Osteoblast (primary cell): ENCODE results near the gene HSPA5. TPM values are rescaled to one million over a fixed set of nuclear protein-coding genes. Genes with fewer than 3 reads are reported as not detected.
"Not testable (repeated sequence)": the region's sequence is repeated elsewhere in the genome, so short reads cannot be mapped to it uniquely, and the experiment has no call there.

Source experiments
- DNase-seq: peaks from one replicate; pipeline ENCODE4 v3.0.0; 2011; ENCODE audit warnings: low spot score, mixed read lengths; ENCODE audit not compliant: insufficient read length; ENCODE audit errors: missing footprints
- H2AFZ ChIP-seq: 2 replicates; pipeline ENCODE4 v1.6.0; 2011; ENCODE audit warnings: mild to moderate bottlenecking, low read length
- H3K27ac ChIP-seq: 2 replicates; pipeline ENCODE4 v1.5.1; 2011; ENCODE audit warnings: mild to moderate bottlenecking, low read depth, low read length, moderate library complexity
- H3K27me3 ChIP-seq: 2 replicates; pipeline ENCODE4 v1.6.0; 2012; ENCODE audit warnings: mild to moderate bottlenecking, control low read depth, inconsistent platforms, low read length, moderate library complexity; ENCODE audit not compliant: insufficient read depth
- H3K36me3 ChIP-seq: 2 replicates; pipeline ENCODE4 v1.5.1; 2011; ENCODE audit warnings: mild to moderate bottlenecking, low read length, control low read depth, moderate library complexity; ENCODE audit not compliant: insufficient read depth
- H3K4me1 ChIP-seq: 2 replicates; pipeline ENCODE4 v1.5.1; 2011; ENCODE audit warnings: mild to moderate bottlenecking, low read length, control low read depth, moderate library complexity; ENCODE audit not compliant: insufficient read depth
- H3K4me2 ChIP-seq: 2 replicates; pipeline ENCODE4 v1.6.0; 2011; ENCODE audit warnings: mild to moderate bottlenecking, low read length; ENCODE audit not compliant: insufficient read depth
- H3K4me3 ChIP-seq: fragments of 200-600 bp; sonication (generic); 3 replicates; pipeline ENCODE4 v1.5.1; 2012; ENCODE audit warnings: mild to moderate bottlenecking, low read length, inconsistent platforms; ENCODE audit not compliant: insufficient read depth
- H3K79me2 ChIP-seq: 2 replicates; pipeline ENCODE4 v1.6.0; 2012; ENCODE audit warnings: mild to moderate bottlenecking, low read length, control low read depth, inconsistent platforms; ENCODE audit not compliant: insufficient read depth
- H3K9me3 ChIP-seq: 2 replicates; pipeline ENCODE4 v1.5.1; 2011; ENCODE audit warnings: low read depth, low read length, control low read depth
- H4K20me1 ChIP-seq: 2 replicates; pipeline ENCODE4 v1.6.0; 2012; ENCODE audit warnings: mild to moderate bottlenecking, low read length, control low read depth; ENCODE audit not compliant: insufficient read depth
- CTCF ChIP-seq: IDR thresholded peaks from 2 replicates; pipeline ENCODE4 v1.5.1; 2011; ENCODE audit warnings: mild to moderate bottlenecking, low read depth, low read length, moderate library complexity; ENCODE audit errors: extremely low read depth
- total RNA-seq: library from RNA; depleted of rRNA; stranded (reverse); fragments of >200 nt; gene quantifications from 2 replicates; pipeline ENCODE4 v1.2.3, GENCODE V29; 2012

The HSPA5 gene
- total RNA-seq, 1 donor: 121 TPM

DNA sequence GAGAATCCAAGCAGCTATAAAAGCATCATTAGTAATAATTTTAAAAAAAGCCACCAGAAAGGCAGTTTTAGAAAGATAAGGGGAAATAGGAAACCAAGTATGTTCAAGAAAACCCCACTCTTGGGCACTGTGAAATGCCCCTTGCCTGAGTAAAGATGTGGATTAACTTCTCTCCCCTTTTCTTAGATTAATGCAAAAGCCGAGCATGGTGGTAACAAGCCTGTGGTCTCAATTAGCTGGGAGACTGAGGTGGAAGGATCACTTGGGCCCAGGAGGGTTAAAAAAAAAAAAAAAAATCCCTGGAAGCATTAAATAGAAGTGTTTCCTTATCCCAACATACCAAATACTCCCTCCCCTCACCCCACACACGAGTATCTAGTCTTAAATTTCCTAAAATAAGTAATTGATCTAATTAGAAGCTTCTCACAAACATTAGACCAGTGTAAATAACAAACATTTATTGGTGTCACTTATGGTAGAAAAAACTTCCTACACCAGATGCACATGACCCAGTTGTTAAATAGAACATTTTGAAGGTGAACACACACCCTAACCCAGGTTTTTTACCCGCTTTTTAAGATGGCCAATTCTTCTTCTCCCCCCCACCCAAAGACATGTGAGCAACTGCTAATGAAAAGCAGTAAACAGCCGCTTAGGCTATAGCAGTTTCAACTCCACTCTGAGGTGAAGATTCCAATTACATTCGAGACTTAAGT is 5.2 kb downstream of the HSPA5 start:
- DNase-seq: no peak
- Histone ChIP-seq H3K4me3 (peak overlapping the region; percentile 45), H3K9me3 (no peaks in the 10 kb centered on the region), H3K79me2 (peaks cover 57% of the 10 kb centered on the region), H3K4me1 (peaks cover 49% of the 10 kb centered on the region), H3K27ac (peak overlapping the region; percentile 40), H2AFZ (no peak overlapping the region), H4K20me1 (peaks cover 62% of the 10 kb centered on the region), H3K36me3 (peaks cover 66% of the 10 kb centered on the region), H3K4me2 (peak overlapping the region; percentile 79), H3K27me3 (no peaks in the 10 kb centered on the region)
- TF ChIP-seq CTCF: no peak

DNA sequence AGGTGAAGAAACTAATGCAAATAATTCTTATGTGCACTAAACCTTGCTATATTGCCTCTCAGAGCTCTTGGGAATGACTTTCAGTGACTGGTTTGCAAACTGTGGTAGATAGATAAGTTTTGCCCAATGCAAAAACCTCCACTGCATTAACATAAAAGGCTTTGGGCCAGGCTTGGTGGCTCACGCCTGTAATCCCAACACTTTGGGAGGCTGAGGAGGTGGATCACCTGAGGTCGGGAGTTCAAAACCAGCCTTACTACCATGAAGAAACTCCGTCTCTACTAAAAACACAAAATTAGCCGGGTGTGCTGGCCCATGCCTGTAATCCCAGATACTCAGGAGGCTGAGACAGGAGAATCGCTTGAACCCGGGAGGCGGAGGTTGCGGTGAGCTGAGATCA is 7.0 kb downstream of the HSPA5 start:
- peak overlapping the region; percentile 1 for H3K4me2 ChIP-seq
- not testable (repeated sequence) for H3K4me3 ChIP-seq, H2AFZ ChIP-seq, H3K9me3 ChIP-seq, H3K27me3 ChIP-seq, DNase-seq
- peaks cover 62% of the 10 kb centered on the region for H3K36me3 ChIP-seq
- H3K27ac ChIP-seq: peak overlapping the region; percentile 67
- peaks cover 43% of the 10 kb centered on the region for H4K20me1 ChIP-seq
- H3K79me2 ChIP-seq: peaks cover 38% of the 10 kb centered on the region
- H3K4me1 ChIP-seq: peaks cover 46% of the 10 kb centered on the region

- Histone ChIP-seq H4K20me1 (peaks cover 39% of the 10 kb centered on the region), H3K4me2 (peak overlapping the region; percentile 1), H3K36me3 (peaks cover 58% of the 10 kb centered on the region), H3K79me2 (peaks cover 34% of the 10 kb centered on the region), H3K4me3 (no peak overlapping the region), H2AFZ (no peak overlapping the region), H3K27me3 (no peaks in the 10 kb centered on the region), H3K27ac (peak overlapping the region; percentile 67), H3K4me1 (peaks cover 42% of the 10 kb centered on the region), H3K9me3 (no peaks in the 10 kb centered on the region)
- DNase-seq: peak; percentile 89
- TF ChIP-seq CTCF: no peak
Observed at GRCh38 chr9:125233678-125234077, 7.5 kb downstream of the HSPA5 start.

DNA sequence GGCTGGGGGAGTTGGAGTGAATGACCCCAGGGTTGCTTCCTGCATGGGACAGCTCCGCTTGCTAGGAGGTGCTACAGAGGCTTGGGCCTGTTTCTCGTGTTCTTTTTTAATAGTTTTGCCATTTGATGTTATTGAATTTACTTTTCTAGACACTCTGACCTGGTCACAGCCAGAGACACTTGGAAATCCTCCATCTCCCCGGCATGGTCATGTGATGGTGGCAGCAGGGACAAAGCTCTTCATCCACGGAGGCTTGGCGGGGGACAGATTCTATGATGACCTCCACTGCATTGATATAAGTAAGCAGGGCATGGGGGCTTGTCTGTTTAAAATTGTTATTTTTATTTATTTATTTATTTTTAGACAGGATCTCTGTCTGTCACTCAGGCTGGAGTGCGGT is 13.4 kb downstream of the HSPA5 start:
- Histone ChIP-seq H4K20me1 (no peaks in the 10 kb centered on the region), H3K4me3 (no peak overlapping the region), H3K9me3 (no peaks in the 10 kb centered on the region), H3K27me3 (no peaks in the 10 kb centered on the region), H3K27ac (no peak overlapping the region), H3K4me1 (no peaks in the 10 kb centered on the region), H3K79me2 (no peaks in the 10 kb centered on the region), H3K4me2 (no peak overlapping the region), H2AFZ (no peak overlapping the region), H3K36me3 (peaks cover 33% of the 10 kb centered on the region)
- DNase-seq: no peak
- TF ChIP-seq CTCF: no peak

DNA sequence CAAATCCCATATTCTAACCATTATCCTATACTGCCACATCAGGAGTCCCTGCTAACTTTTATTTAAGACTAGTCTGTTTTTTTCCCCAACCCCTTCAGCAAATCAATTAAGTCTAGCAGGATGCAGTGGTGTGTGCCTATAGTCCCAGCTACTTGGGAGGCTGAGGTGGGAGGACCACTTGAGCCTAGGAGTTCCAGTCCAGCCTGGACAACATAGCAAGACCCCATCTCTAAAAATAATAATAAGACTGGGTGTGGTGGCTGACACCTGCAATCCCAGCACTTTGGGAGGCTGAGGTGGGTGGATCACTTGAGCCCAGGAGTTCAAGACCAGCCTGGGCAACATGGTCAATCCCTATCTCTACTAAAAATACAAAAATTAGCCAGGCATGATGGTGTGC is 16.3 kb downstream of the HSPA5 start:
- H3K9me3 ChIP-seq, H3K27ac ChIP-seq, H3K4me2 ChIP-seq, H4K20me1 ChIP-seq, DNase-seq, H3K4me1 ChIP-seq, H3K27me3 ChIP-seq, H3K79me2 ChIP-seq, H2AFZ ChIP-seq, H3K4me3 ChIP-seq: not testable (repeated sequence)
- peaks cover 40% of the 10 kb centered on the region for H3K36me3 ChIP-seq
